ENCODE data around the gene SLC31A1. TPM values are rescaled to one million over a fixed set of nuclear protein-coding genes. Genes with fewer than 3 reads are reported as not detected.

Gene SLC31A1
- total RNA-seq, 1 experiment from 2014 or later, result 64.9 TPM

- H3K27me3 ChIP-seq (replicated peaks; ENCODE audit: control insufficient read depth, insufficient read depth, low read length), result no peaks in the 10 kb centered on the region
- no peak for TF ChIP-seq CTCF (IDR thresholded peaks at IDR 0.05; ENCODE audit: insufficient read depth in 1 of 2, low read depth in 1 of 2, low read length in 1 of 2, severe bottlenecking in 1 of 2, unreplicated experiment in 1 of 2)
- H3K4me1 ChIP-seq, result no peaks in the 10 kb centered on the region
- H3K9me3 ChIP-seq, result no peaks in the 10 kb centered on the region
- CTCF ChIA-PET, result no interaction called here
- no peak overlapping the region for H3K4me3 ChIP-seq (ENCODE audit: low read depth, low read length)
- no peaks in the 10 kb centered on the region for H3K4me1 Mint-ChIP-seq (ENCODE audit: low read depth, unreplicated experiment)
- POLR2A ChIA-PET, result no interaction called here
- no peak overlapping the region for H3K27ac Mint-ChIP-seq (ENCODE audit: unreplicated experiment)
- no TSS peak for BruUV-seq (replicated peaks)
- peaks cover 19% of the 10 kb centered on the region for H3K36me3 Mint-ChIP-seq (ENCODE audit: insufficient read depth, unreplicated experiment)
- H3K36me3 ChIP-seq (ENCODE audit: control insufficient read depth, insufficient read depth, low read length), result peaks cover 6% of the 10 kb centered on the region
- H3K9me3 Mint-ChIP-seq (ENCODE audit: unreplicated experiment), result no peaks in the 10 kb centered on the region
- no peak overlapping the region for H3K4me3 Mint-ChIP-seq (ENCODE audit: unreplicated experiment)
- no peaks in the 10 kb centered on the region for H3K27me3 Mint-ChIP-seq (ENCODE audit: insufficient read depth, unreplicated experiment)
- no peak for DNase-seq
- intact Hi-C loops (cut with micrococcal nuclease; ENCODE audit: unreplicated experiment), result no loop called here
Measured at GRCh38 chr9:113185271-113185670, 36.1 kb upstream of the SLC31A1 start.

- Mint-ChIP-seq H3K36me3 (ENCODE audit: insufficient read depth, unreplicated experiment) (peaks cover 19% of the 10 kb centered on the region), H3K9me3 (ENCODE audit: unreplicated experiment) (no peaks in the 10 kb centered on the region), H3K27ac (ENCODE audit: unreplicated experiment) (no peak overlapping the region), H3K27me3 (ENCODE audit: insufficient read depth, unreplicated experiment) (no peaks in the 10 kb centered on the region), H3K4me3 (ENCODE audit: unreplicated experiment) (no peak overlapping the region), H3K4me1 (ENCODE audit: low read depth, unreplicated experiment) (no peaks in the 10 kb centered on the region)
- ChIA-PET POLR2A (no interaction called here), CTCF (no interaction called here)
- no peak for TF ChIP-seq CTCF (IDR thresholded peaks at IDR 0.05; ENCODE audit: insufficient read depth in 1 of 2, low read depth in 1 of 2, low read length in 1 of 2, severe bottlenecking in 1 of 2, unreplicated experiment in 1 of 2)
- no peak for DNase-seq
- no TSS peak for BruUV-seq (replicated peaks)
- Histone ChIP-seq H3K9me3 (no peaks in the 10 kb centered on the region), H3K4me1 (no peaks in the 10 kb centered on the region), H3K36me3 (ENCODE audit: control insufficient read depth, insufficient read depth, low read length) (peaks cover 6% of the 10 kb centered on the region), H3K27me3 (replicated peaks; ENCODE audit: control insufficient read depth, insufficient read depth, low read length) (no peaks in the 10 kb centered on the region), H3K4me3 (ENCODE audit: low read depth, low read length) (no peak overlapping the region)
- intact Hi-C loops (cut with micrococcal nuclease; ENCODE audit: unreplicated experiment), result no loop called here
Measured at GRCh38 chr9:113186137-113186755, 35.1 kb upstream of the SLC31A1 start.

- ChIA-PET POLR2A (no interaction called here), CTCF (no interaction called here)
- Mint-ChIP-seq H3K27ac (ENCODE audit: unreplicated experiment) (no peak overlapping the region), H3K36me3 (ENCODE audit: insufficient read depth, unreplicated experiment) (peaks cover 20% of the 10 kb centered on the region), H3K4me1 (ENCODE audit: low read depth, unreplicated experiment) (no peaks in the 10 kb centered on the region), H3K4me3 (ENCODE audit: unreplicated experiment) (no peak overlapping the region), H3K9me3 (ENCODE audit: unreplicated experiment) (no peaks in the 10 kb centered on the region), H3K27me3 (ENCODE audit: insufficient read depth, unreplicated experiment) (no peaks in the 10 kb centered on the region)
- no peak for DNase-seq
- no peak for TF ChIP-seq CTCF (IDR thresholded peaks at IDR 0.05; ENCODE audit: insufficient read depth in 1 of 2, low read depth in 1 of 2, low read length in 1 of 2, severe bottlenecking in 1 of 2, unreplicated experiment in 1 of 2)
- Histone ChIP-seq H3K9me3 (no peaks in the 10 kb centered on the region), H3K27me3 (replicated peaks; ENCODE audit: control insufficient read depth, insufficient read depth, low read length) (no peaks in the 10 kb centered on the region), H3K4me1 (no peaks in the 10 kb centered on the region), H3K4me3 (ENCODE audit: low read depth, low read length) (no peak overlapping the region), H3K36me3 (ENCODE audit: control insufficient read depth, insufficient read depth, low read length) (peaks cover 3% of the 10 kb centered on the region; the same call in 1 of the 2 replicates)
- no TSS peak for BruUV-seq (replicated peaks)
- intact Hi-C loops (cut with micrococcal nuclease; ENCODE audit: unreplicated experiment), result no loop called here
Measured at GRCh38 chr9:113187929-113188595, 33.3 kb upstream of the SLC31A1 start.
